Effector CD8-positive, alpha-beta T cell (primary cell): Measurements from ENCODE around the gene DNPEP.
A peak's percentile ranks its signal among the peaks of the same experiment; 100 is the strongest.
"Not testable (repeated sequence)": the region's sequence is repeated elsewhere in the genome, so short reads cannot be mapped to it uniquely, and the experiment has no call there.

Experiments used
- DNase-seq: peaks from one replicate; lab custom pipeline; 2025; lab: John Stamatoyannopoulos, UW

DNPEP gene

DNA sequence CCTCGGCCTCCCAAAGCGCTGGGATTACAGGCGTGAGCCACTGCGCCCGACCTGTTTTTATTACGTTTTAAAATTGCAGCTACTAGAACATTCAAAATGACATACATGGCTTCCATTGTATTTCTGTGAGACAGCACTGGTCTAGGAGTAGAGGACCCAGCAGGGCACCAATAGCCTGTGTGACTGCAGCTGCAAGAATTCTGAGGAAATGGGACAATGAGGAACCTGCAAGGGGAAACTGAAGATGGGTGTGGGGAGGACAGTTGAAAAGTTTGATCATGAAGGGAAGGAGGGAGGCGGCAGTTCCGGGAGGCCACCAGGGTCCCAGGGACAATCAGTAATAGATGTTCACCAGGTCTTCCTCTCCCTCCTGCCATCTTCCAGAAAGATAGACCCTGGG lies 13.9 kb upstream of the DNPEP start:
- DNase-seq: no peak

DNA sequence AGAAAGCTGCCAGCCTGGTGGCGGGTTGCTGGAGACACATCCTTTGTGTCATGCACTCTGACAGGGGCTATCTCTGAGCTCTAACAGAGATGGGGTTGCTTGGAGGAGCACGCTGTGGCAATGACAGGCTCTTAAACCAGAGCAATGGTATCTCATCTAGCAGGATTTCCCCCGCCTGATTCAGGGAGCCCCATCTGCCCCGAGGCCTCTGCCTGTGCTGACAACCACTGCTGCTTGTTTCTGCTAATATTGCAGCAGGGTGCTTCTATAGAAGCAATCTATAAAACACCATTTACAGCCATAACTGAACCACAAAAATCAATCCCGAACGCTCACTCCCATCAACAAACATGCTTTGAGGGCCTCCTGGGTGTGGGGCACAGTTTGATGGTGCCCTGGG lies 12.8 kb upstream of the DNPEP start:
- DNase-seq: no peak

DNA sequence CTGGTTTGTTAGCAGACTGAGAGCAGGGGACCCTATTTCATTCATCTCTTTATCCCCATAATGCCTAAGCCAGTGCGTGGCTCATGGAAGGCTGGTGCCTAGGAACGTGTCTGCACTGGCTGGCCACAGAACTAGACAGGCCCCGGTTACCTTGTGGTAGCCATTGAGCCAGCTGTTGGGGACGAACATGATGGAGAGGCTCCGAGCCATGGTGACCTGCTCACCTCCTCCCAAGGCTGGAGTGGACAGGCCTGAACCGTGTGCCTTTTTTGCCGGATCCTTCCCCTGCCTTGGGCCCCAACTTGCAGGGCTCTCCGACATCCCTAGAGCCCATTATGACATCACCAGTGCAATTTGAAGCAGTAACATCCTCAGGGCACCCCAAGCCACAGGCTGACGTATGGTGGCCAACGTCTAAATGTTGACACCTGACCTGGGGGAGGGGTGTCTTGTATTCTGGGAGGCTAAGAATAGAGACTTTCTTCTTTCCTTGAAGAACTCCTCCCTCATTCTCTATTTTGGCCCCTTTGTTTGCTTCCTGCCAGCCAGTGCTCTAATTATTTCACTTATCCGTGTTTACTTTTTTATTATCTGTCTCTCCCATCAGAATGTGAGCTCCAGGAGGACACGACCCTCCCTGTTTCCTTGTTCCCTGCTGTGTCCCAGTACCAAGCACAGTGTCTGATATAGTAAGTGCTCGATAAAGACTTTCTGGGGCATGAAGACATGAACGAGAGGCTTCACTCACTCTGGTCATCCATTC lies 12.2 kb upstream of the DNPEP start:
- DNase-seq: no peak

DNA sequence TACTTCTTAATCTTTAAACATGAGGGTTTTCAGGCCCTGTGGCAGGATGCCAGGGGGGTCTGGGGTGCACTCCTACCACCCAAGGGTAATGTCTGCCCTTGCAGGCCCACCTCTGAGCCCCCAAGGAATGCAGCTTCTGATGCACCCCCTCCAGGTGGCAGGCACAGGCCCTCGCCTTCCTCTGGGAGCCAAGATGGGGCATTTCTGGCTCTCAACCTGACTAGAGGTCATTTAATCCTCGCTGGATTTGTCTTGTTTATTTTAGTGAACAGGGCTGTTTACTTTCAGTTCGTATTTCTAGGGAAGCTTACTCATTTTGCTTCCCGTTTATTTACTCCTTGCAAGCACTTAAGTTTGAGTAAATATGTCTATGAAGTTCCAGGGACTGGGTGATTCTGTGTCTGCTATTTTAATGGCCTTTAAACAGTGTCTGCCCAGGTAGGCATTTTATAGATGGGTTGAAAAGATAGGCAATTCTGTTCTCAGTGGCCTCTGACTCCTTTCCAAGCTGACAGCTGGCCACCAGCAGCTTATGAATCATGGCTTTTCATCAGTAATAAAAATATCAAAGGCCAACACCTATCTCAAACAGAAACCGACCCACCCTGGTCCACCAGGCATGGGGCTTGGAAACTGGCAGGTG lies 11.1 kb upstream of the DNPEP start:
- DNase-seq: no peak

DNA sequence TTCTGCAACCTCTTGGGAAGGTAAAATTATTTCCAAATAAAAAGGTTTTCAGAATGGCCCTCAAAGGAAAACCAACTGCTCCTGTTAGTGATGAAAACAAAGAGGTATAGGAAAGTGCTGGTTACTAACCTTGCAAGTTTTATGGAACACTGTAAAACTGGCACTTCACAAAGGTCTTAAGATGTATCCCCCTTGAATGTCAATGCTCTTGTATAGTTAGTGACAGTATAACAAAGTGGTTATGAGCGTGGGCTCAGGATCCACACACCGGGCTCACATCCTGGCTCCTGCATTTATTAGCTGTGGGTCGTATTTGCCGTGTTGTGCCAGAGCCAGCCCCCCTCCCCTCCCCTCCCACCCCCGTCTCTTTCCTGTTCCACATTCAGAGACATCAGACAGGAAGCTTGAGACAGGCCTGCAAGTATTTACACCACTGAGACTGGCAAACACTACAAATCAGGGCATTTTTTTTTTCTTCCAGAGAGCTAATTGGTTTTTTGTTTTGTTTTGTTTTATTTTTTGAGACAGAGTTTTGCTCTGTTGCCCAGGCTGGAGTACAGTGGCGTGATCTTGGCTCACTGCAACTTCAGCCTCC lies 9.2 kb upstream of the DNPEP start:
- DNase-seq: no peak

DNA sequence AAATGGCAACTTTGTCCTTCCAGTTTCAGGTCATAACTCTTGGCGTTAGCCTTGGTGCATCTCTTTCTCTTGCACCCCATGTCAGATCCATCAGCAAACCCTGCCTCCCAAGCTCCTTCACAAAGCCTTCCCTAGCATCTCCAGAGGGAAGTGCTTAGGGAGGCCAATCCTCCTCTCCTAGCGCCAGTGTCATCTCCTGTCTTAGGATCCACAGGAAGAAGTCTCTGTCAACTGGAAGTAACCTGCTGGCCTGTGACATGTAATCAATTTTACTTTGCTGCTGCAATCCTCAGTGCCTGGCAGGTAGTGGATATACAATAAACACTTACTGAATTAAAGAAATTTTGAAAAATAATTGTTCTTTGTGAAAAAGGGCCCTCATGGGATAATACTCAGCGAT lies 7.9 kb upstream of the DNPEP start:
- no peak for DNase-seq

DNA sequence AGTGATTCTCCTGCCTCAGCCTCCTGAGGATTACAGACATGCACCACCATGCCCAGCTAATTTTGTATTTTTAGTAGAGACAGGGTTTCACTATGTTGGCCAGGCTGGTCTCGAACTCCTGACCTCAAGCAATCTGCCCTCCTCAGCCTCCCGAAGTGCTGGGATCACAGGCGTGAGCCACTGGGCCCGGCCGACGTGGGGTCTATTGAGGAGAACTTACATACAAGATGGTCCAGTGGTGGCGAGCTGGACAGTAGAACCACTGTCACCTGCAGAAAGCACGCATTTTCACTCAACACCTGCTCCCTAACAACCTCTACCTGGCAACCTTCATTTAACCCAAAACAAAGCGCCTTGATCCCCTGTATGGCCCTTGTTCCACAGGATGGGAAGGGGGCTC lies 7.3 kb upstream of the DNPEP start:
- not testable (repeated sequence) for DNase-seq

DNA sequence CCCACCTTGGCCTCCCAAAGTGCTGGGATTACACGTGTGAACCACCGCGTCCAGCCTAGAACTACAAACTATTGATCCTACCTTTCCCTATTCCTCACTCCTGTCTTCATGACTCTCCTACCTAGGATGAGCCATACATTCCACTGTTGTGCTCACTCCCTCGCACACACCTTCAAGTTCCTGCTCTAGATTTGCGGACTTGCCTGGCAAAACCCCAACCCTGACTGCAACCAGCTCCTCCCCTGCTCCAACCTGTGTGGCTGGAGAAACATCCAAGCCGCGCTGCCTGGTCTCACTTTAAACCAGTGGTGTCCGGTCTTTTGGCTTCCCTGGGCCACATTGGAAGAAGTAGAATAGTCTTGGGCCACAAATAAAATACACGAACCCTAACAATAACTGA lies 5.0 kb upstream of the DNPEP start:
- no peak for DNase-seq

DNA sequence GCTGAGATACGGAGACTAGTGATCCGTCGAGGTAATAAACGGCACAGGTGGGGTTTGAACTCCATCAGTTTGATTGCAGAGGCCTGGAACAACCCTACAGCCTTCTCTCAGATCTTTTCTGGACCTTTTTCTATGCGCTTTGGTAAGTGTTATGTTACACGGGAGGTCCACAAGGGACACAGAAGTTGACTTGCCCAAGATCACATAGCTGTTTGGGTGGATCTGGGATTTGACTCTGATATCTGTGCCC lies 1.1 kb upstream of the DNPEP start:
- DNase-seq: no peak

DNA sequence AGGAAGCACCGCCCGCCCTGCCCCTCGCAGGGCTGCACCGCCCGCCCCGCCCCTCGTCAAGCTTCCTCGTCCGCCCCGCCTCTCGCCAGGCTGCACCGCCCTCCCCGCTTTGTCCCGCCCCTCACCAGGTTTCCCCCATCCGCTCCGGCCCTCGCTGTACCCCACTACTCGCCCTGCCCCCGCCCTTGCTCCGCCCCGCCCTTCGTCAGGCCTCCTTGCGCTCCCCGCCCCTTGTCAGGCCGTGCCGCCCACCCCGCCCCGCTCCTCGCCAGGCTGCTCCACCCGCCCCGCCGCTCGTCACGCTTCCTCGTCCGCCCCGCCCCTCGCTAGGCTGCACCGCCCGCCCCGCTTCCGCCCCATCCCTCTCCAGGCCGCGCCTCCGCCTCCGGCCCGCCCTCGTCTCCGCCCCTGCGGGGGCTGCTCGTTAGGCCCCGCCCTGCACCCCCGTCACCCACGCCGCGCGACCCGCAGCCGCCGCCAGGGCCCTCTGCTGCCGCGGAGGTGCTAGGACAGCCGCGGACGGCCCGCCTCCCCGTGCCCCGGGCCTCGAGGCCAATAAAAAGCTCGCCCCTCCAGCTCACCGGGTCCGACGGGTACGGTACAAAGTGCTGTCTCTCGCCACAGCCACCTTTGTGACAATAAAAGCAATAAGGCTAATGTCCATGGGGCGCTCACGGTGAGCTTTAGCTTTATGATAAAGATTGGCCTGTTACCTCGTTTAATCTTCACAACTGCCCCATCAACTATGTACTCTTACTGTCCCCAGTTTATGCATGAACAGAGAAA lies 602 bp upstream of the DNPEP start:
- DNase-seq: peak; percentile 99

DNA sequence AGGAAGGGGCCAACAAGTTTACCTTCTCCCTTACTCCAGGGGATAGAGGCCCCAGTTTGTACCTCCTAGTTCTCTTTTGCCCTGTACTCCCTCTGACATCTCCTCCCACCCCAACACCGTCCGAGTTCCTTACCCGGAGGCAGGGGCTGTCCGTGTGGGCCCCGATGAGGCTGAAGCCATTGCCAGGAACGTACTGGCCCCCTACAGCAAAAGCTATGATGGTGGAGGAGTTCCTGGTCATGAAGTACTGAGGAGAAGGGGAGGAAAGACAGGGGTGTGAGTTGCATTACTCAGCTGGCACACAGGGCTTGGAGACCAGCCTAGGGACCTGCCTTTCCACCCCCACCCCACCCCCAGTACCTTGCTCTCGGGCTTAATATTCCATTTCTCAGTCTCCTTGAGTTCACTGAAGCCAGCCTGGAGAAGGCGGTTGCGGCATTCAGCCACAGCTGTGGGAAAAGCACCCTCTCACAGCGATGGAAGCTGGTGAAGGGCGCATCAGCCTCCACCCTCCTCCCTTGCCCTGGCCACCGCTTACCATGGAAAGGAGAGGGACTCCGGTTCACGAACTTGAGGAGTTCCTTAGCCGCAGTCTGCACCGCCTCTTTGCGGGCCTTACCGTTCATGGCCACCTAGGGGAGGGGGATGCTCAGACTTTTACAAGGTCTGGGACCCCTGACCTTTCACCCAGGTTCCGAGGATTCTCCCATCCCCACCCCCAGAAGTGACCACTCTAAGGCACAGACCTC lies 1.0 kb downstream of the DNPEP start:
- no peak for DNase-seq

DNA sequence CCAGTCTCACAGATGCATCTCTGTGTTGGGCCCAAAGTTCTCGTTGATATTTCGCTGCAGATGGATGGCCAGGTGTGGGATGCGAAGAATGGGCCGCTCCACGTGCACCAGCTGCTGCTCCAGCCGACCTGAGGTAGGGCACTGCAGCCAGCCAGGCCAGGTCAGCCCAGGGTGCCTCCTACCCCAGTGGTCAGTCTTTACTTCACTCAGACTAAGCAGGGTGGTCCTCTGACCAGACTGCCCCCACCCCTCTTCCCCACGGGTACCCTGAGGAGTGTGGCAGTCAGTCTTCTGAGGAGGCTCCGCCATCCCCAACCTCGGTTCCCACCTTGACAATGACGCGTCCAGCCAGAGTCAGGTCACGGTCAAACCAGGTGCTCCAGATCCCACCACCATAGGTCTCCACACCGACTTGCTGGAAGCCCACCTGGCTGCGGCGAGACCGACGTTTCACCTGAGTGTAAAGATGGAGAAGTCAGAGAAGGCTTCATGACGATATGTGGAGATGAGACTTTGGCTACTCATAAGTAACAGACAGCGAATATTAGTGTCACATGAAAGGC lies 1.7 kb downstream of the DNPEP start:
- DNase-seq: no peak

DNA sequence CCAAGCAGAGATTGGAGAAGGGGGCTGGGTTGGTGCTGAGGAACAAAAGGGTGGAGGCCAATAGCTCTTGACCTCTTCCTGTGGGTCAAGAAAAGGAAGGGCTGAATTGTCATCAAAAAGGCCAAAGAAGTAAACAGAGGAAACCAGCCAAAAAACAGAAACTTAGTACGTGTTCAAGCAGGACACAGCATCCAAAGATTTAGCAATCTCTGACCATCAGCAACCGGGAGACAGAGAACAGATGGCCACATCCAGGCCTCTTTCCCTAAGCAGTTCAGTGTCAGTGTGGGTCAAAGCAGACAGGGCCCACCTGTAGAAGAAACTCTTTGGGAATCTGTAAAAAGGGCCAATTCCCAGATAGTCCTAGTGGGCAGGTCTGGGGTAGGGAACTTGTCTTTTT lies 2.9 kb downstream of the DNPEP start:
- no peak for DNase-seq

DNA sequence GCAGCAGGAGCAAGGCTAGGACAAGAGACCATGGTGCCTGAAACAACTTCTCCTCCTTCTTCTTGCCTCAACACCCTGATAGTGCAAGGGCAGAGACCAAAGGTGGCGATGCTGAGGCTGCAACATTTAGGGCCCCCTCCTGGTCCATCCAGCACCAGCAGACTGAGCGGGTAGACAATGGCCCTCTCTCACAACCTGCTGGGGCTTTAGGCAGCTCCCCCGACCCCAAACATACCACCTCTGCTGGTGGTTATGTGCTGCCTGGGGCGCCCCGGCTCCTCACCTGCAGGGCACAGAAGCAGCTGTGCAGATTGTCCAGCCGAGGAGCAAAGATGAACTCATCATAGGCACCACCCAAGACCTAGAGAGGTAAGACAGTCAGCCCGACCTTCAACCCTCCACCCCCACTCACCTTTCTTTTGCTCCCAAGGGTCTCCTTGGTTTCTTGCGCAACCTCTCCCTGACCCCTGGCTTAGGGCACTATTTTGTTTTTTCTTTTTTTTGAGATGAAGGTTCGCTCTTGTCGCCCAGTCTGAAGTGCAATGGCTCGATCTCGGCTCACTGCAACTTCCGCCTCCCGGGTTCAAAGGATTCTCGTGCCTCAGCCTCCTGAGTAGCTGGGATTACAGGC lies 3.5 kb downstream of the DNPEP start:
- no peak for DNase-seq

DNA sequence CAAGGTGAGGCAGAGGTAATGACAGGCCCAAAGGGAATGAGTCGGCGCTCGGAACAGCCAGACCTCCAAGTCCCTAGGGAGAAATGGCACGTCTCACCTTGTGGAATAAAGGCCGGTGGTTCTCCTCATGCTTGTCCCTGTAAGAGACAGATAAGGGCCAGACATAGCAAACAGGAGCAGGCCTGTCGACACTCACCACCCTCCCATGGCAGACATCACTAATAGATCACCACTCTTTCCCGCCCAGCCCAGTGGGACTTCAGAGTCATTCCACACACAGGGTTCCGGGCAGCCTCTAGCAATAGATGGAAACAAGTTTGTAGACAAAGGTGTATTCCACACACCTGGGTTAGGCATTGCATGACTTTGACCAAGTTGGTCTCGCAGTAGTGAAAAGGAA lies 6.3 kb downstream of the DNPEP start:
- DNase-seq: no peak

DNA sequence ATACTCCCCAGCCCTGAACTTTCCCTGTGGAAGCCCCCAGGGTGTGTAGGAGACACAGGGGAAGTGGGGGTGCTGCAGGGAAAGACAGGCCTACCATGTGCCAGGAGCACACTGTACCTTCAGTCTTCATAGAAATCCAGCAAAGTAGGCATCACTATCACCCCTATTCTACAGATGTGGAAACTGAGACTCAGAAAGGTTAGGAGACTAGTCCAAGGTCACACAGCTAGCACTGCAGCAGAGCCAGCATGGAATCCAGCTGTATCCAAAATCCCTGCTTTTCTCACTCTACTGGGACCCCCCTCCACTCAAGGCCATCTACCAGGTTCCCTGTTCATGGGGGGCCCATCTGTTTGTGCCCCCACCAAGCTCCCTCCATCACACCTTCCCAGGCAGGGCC lies 6.8 kb downstream of the DNPEP start:
- no peak for DNase-seq

DNA sequence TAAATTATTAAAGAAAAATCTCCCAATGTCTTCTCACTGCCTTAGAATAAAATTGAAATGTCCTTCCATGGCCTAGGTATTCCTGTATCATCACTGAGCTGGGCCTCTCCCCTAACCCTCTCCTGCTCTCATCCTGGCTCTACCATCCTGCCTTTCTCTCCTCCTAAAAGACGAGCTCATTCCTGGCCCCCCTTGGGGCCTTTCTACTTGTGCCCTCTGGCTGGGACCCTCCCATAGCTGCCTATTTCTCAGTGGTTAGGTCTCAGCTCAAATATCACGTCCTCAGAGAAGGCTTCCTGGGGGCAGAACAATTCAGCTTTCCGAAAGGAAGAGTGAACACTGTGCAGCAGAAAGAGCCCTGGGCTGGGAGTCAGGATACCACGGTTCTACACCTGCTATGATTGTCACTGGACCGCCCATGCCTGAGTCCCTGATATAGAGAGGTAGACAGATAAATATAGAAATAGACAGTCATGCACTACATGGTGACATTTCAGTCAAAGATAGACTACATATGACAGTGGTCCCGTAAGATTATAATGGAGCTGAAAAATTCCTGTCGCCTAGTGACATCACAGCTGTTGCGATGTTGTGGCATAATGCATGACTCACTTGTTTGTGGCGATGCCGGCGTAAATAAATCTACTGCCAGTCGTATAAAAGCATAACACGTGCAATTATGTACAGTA lies 9.4 kb downstream of the DNPEP start:
- no peak for DNase-seq

DNA sequence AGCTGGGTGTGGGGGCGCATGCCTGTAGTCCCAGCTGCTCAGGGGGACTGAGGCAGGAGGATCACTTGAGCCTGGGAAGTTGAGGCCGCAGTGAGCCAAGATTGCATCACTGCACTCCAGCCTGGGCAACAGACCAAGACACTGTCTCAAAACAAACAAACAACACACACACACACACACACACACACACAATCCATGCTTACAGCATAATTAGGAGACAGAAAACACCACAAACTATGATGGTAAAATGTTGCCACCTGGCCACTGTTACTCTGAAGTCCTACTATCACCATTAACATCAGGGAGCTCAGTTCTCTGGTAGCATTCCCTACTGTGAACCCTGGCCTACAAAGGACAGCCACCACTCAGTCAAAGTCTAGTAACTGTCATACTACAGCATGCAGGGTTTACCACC lies 18.3 kb downstream of the DNPEP start:
- no peak for DNase-seq

DNA sequence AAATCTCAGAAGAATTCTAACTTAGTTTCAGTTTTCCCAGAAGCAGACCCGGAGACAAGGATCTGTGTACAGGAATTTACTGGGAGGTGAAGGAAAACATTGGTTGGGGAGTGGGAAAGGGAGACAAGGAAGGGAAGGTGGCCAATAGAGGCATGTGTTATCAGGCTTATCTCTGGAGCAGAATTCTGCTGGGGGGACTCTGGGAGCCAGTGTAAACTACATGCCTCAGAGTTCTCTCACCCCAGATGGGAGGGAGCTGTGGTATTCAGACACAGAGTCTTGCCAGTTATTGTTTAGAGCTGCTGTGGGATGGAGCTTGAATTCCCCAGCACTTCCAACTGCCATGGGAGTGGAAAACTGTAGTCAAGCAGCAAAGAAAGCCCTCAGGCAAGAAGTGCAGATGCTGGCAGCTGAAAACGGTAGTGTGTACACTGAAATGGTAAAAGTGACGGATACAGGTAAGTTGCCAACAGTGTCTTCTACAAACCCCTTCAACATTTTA lies 19.0 kb downstream of the DNPEP start:
- no peak for DNase-seq

DNA sequence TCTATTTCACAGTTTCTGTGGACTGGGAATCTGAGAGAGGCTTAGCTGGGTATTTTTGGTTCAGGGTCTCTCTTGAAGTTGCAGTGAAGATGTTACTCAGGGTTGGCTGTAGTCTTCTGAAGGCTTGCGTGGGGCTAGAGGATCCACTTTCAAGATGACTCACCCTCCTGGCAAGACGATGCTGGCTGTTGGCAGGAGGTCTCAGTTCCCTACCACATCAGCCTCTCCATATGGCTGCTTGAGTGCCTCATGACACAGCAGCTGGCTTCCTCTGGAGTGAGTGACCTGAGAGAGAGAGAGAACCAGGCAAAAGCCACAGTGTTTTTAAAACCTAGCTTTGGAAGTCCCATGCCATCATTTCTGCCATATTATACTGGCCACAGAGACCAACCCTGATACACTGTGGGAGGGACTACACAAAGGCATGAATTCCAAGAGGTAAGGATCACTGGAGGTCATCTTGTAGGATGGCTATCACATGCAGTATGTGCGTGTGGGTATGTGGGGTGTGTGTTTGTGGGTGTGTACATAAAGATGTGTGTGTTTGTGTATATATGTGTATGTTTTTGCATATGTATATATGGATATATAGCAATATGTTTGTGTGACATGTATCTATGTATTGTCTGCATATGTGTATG lies 25.1 kb downstream of the DNPEP start:
- no peak for DNase-seq
